Parathyroid adenoma (tissue), 2 donors: ENCODE measurements around the gene ARHGAP26.

Experiments
- H2AFZ ChIP-seq: fragments of 300-600 bp; sonication (generic); one replicate; pipeline ENCODE4 v1.7.0; 2017; ENCODE audit warnings: antibody characterized with exemption, mild to moderate bottlenecking
- H3K27ac ChIP-seq: fragments of 300-600 bp; sonication (generic); one replicate; pipeline ENCODE4 v1.7.0; 2017
- H3K27me3 ChIP-seq: fragments of 300-600 bp; sonication (generic); one replicate; pipeline ENCODE4 v1.7.0; 2017; ENCODE audit warnings: low read length; ENCODE audit not compliant: control insufficient read depth, insufficient read depth
- H3K36me3 ChIP-seq: fragments of 300-600 bp; sonication (generic); one replicate; pipeline ENCODE4 v1.7.0; 2017; ENCODE audit warnings: low read length; ENCODE audit not compliant: control insufficient read depth, insufficient read depth
- H3K4me1 ChIP-seq: fragments of 300-600 bp; sonication (generic); one replicate; pipeline ENCODE4 v1.7.0; 2017; ENCODE audit warnings: control low read depth
- H3K4me2 ChIP-seq: fragments of 300-600 bp; sonication (generic); one replicate; pipeline ENCODE4 v1.7.0; 2017; ENCODE audit warnings: low read length
- H3K4me3 ChIP-seq: fragments of 300-600 bp; sonication (generic); one replicate; pipeline ENCODE4 v1.7.0; 2017; ENCODE audit warnings: low read depth, low read length
- H3K79me2 ChIP-seq: fragments of 300-600 bp; sonication (generic); one replicate; pipeline ENCODE4 v1.7.0; 2017; ENCODE audit warnings: control low read depth
- H3K9ac ChIP-seq: fragments of 300-600 bp; sonication (generic); one replicate; pipeline ENCODE4 v1.7.0; 2017; ENCODE audit warnings: mild to moderate bottlenecking
- H3K9me3 ChIP-seq: fragments of 300-600 bp; sonication (generic); one replicate; pipeline ENCODE4 v1.7.0; 2017; ENCODE audit warnings: low read length; ENCODE audit not compliant: control insufficient read depth
- CTCF ChIP-seq: fragments of 300-600 bp; sonication (generic); IDR thresholded peaks from one replicate; pipeline ENCODE4 v1.7.0; 2017; ENCODE audit warnings: antibody characterized with exemption, mild to moderate bottlenecking
- donor health status: primary hyperparathyroidism.

ARHGAP26 gene

GRCh38 chr5:143205883-143206195, 435.7 kb downstream of the ARHGAP26 start:
- H3K27ac ChIP-seq = no peak overlapping the region

GRCh38 chr5:143206196-143207053, 436.2 kb downstream of the ARHGAP26 start:
- no peak overlapping the region for H2AFZ ChIP-seq
- H3K4me3 ChIP-seq = no peak overlapping the region
- no peak overlapping the region for H3K27ac ChIP-seq
- H3K9me3 ChIP-seq = no peaks in the 10 kb centered on the region
- no peaks in the 10 kb centered on the region for H3K36me3 ChIP-seq
- no peak overlapping the region for H3K4me2 ChIP-seq
- H3K79me2 ChIP-seq = no peaks in the 10 kb centered on the region
- no peaks in the 10 kb centered on the region for H3K27me3 ChIP-seq
- H3K9ac ChIP-seq = no peak overlapping the region
- TF ChIP-seq CTCF = no peak
- H3K4me1 ChIP-seq = no peaks in the 10 kb centered on the region

More at GRCh38 chr5:143205883-143206195, 435.7 kb downstream of the ARHGAP26 start:
- no peaks in the 10 kb centered on the region for H3K9me3 ChIP-seq
- no peaks in the 10 kb centered on the region for H3K36me3 ChIP-seq
- no peaks in the 10 kb centered on the region for H3K79me2 ChIP-seq
- H3K9ac ChIP-seq = no peak overlapping the region
- H3K4me1 ChIP-seq = no peaks in the 10 kb centered on the region
- no peak for TF ChIP-seq CTCF
- no peak overlapping the region for H3K4me3 ChIP-seq
- H2AFZ ChIP-seq = no peak overlapping the region
- no peak overlapping the region for H3K4me2 ChIP-seq
- no peaks in the 10 kb centered on the region for H3K27me3 ChIP-seq

GRCh38 chr5:143207058-143207457, 436.9 kb downstream of the ARHGAP26 start:
- no peak overlapping the region for H3K27ac ChIP-seq
- H2AFZ ChIP-seq = no peak overlapping the region
- H3K4me3 ChIP-seq = no peak overlapping the region
- no peaks in the 10 kb centered on the region for H3K79me2 ChIP-seq
- no peak overlapping the region for H3K9ac ChIP-seq
- H3K36me3 ChIP-seq = no peaks in the 10 kb centered on the region
- H3K4me1 ChIP-seq = no peaks in the 10 kb centered on the region
- no peak overlapping the region for H3K4me2 ChIP-seq
- no peaks in the 10 kb centered on the region for H3K9me3 ChIP-seq
- TF ChIP-seq CTCF = no peak
- H3K27me3 ChIP-seq = no peaks in the 10 kb centered on the region

GRCh38 chr5:143207563-143208364, 437.6 kb downstream of the ARHGAP26 start:
- H3K9me3 ChIP-seq = no peaks in the 10 kb centered on the region
- H3K4me1 ChIP-seq = no peaks in the 10 kb centered on the region
- H3K27ac ChIP-seq = no peak overlapping the region
- no peaks in the 10 kb centered on the region for H3K36me3 ChIP-seq
- no peak overlapping the region for H2AFZ ChIP-seq
- no peaks in the 10 kb centered on the region for H3K27me3 ChIP-seq
- no peak overlapping the region for H3K4me2 ChIP-seq
- TF ChIP-seq CTCF = no peak
- no peaks in the 10 kb centered on the region for H3K79me2 ChIP-seq
- H3K4me3 ChIP-seq = no peak overlapping the region
- H3K9ac ChIP-seq = no peak overlapping the region
